Ureter (tissue), 1 donor: Measurements from ENCODE around the gene RXFP4. TPM values are rescaled to one million over a fixed set of nuclear protein-coding genes. Genes with fewer than 3 reads are reported as not detected.
"Not testable (repeated sequence)": the region's sequence is repeated elsewhere in the genome, so short reads cannot be mapped to it uniquely, and the experiment has no call there.

ENCODE experiments used
- DNase-seq: peaks from one replicate; pipeline ENCODE4 v3.0.0-alpha.2; 2020; ENCODE audit warnings: low spot score
- total RNA-seq: library from RNA; stranded (reverse); gene quantifications from one replicate; pipeline ENCODE4 v1.2.4, GENCODE V29; 2023
- donor health status: DM: yes; HTN: yes; CAD: no.

The RXFP4 gene
- not detected for total RNA-seq

GRCh38 chr1:155940993-155941844, at the start of gene RXFP4:
Gene RXFP4, plus strand, starts transcription at chr1:155941638. Its CDS starts 72 bp downstream, at chr1:155941710.
- no peak for DNase-seq

GRCh38 chr1:155892796-155893195, 48.6 kb upstream of the RXFP4 start:
- DNase-seq, result no peak

- peak; percentile 46 for DNase-seq
Measured at GRCh38 chr1:155893389-155894142, 47.9 kb upstream of the RXFP4 start.

GRCh38 chr1:155895617-155896016, 45.8 kb upstream of the RXFP4 start:
- not testable (repeated sequence) for DNase-seq

GRCh38 chr1:155896476-155896875, 45.0 kb upstream of the RXFP4 start:
- DNase-seq, result not testable (repeated sequence)

- DNase-seq, result no peak
Measured at GRCh38 chr1:155897746-155898145, 43.7 kb upstream of the RXFP4 start.

GRCh38 chr1:155898888-155899287, 42.5 kb upstream of the RXFP4 start:
- no peak for DNase-seq

- no peak for DNase-seq
Measured at GRCh38 chr1:155899683-155900082, 41.8 kb upstream of the RXFP4 start.

GRCh38 chr1:155900161-155900560, 41.3 kb upstream of the RXFP4 start:
- DNase-seq, result no peak

GRCh38 chr1:155904261-155904660, 37.2 kb upstream of the RXFP4 start:
- no peak for DNase-seq

- DNase-seq, result peak; percentile 70
Measured at GRCh38 chr1:155909894-155910293, 31.5 kb upstream of the RXFP4 start.

- DNase-seq, result no peak
Measured at GRCh38 chr1:155910621-155911121, 30.8 kb upstream of the RXFP4 start.

- peak; percentile 91 for DNase-seq
Measured at GRCh38 chr1:155911156-155912055, 30.0 kb upstream of the RXFP4 start, which contains the start of gene RIT1. Gene RIT1, minus strand, starts transcription at chr1:155911349. Its CDS starts 588 bp downstream, at chr1:155910761.

- DNase-seq, result no peak
Measured at GRCh38 chr1:155912056-155912536, 29.3 kb upstream of the RXFP4 start.

GRCh38 chr1:155913969-155914757, 27.3 kb upstream of the RXFP4 start:
- DNase-seq, result no peak

- no peak for DNase-seq
Measured at GRCh38 chr1:155918660-155919059, 22.8 kb upstream of the RXFP4 start.

- no peak for DNase-seq
Measured at GRCh38 chr1:155919801-155920200, 21.6 kb upstream of the RXFP4 start.

- no peak for DNase-seq
Measured at GRCh38 chr1:155920717-155921116, 20.7 kb upstream of the RXFP4 start.

GRCh38 chr1:155925506-155925905, 15.9 kb upstream of the RXFP4 start:
- no peak for DNase-seq

GRCh38 chr1:155929057-155929456, 12.4 kb upstream of the RXFP4 start:
- DNase-seq, result no peak

GRCh38 chr1:155930725-155931124, 10.7 kb upstream of the RXFP4 start:
- DNase-seq, result peak; percentile 10
